AG04450 (cell line): ENCODE results near the gene NCOR2. TPM values are rescaled to one million over a fixed set of nuclear protein-coding genes. Genes with fewer than 3 reads are reported as not detected.

Experiments
- CTCF ChIA-PET: fragments of 300-600, 350-600 bp; formaldehyde crosslinking; extraction: SDS; loops from one replicate; lab custom pipeline; 2022; ENCODE audit warnings: antibody characterized with exemption, inconsistent platforms; lab: Charles Lee
- POLR2A ChIA-PET: fragments of 350-600 bp; formaldehyde crosslinking; extraction: SDS; loops from one replicate; lab custom pipeline; 2021; ENCODE audit warnings: antibody characterized with exemption, inconsistent platforms; lab: Yijun Ruan, JAX
- DNase-seq: peaks from one replicate; pipeline ENCODE4 v3.0.0-alpha.2; 2011; ENCODE audit warnings: low read depth, low spot score
- H3K27ac ChIP-seq: one replicate; pipeline ENCODE4 v1.5.1; 2012; ENCODE audit warnings: low read depth, low read length, control low read depth
- H3K27me3 ChIP-seq: one replicate; pipeline ENCODE4 v1.6.0; 2012; ENCODE audit warnings: low read length; ENCODE audit not compliant: control insufficient read depth, insufficient read depth
- H3K4me3 ChIP-seq: 2 replicates; pipeline ENCODE4 v1.5.1; 2011; ENCODE audit warnings: mild to moderate bottlenecking, low read depth, low read length, control low read depth
- H3K9me3 ChIP-seq: 2 replicates; pipeline ENCODE4 v1.5.1; 2012; ENCODE audit warnings: low read length; ENCODE audit not compliant: control insufficient read depth, insufficient read depth
- CTCF ChIP-seq: IDR thresholded peaks from 2 replicates; pipeline ENCODE4 v1.5.1; 2011; ENCODE audit warnings: low read depth, low read length, control low read depth, inconsistent platforms
- polyA plus RNA-seq: library from polyadenylated mRNA; depleted of rRNA; stranded (reverse); fragments of >200 nt; gene quantifications from 2 replicates; pipeline ENCODE4 v1.2.3, GENCODE V29; 2011

NCOR2 gene
- polyA plus RNA-seq, 1 experiment: 3.3 TPM

GRCh38 chr12:124544311-124544970 is 23.0 kb downstream of the NCOR2 start:
- ChIA-PET CTCF (no interaction called here), POLR2A (no interaction called here)
- Histone ChIP-seq H3K9me3 (no peaks in the 10 kb centered on the region; the same call in 1 of the 2 replicates), H3K27me3 (no peaks in the 10 kb centered on the region), H3K27ac (no peak overlapping the region), H3K4me3 (no peak overlapping the region)
- no peak for DNase-seq
- TF ChIP-seq CTCF: no peak

- Histone ChIP-seq H3K27me3 (no peaks in the 10 kb centered on the region), H3K4me3 (no peak overlapping the region), H3K27ac (no peak overlapping the region), H3K9me3 (no peaks in the 10 kb centered on the region; the same call in 1 of the 2 replicates)
- ChIA-PET POLR2A (no interaction called here), CTCF (no interaction called here)
- no peak for DNase-seq
- no peak for TF ChIP-seq CTCF
Observed at GRCh38 chr12:124543590-124544310, 23.7 kb downstream of the NCOR2 start.

GRCh38 chr12:124543052-124543589 is 24.3 kb downstream of the NCOR2 start:
- Histone ChIP-seq H3K27me3 (no peaks in the 10 kb centered on the region), H3K9me3 (no peaks in the 10 kb centered on the region; the same call in 1 of the 2 replicates), H3K4me3 (no peak overlapping the region), H3K27ac (no peak overlapping the region)
- ChIA-PET POLR2A (no interaction called here), CTCF (no interaction called here)
- DNase-seq: no peak
- no peak for TF ChIP-seq CTCF

- no peak for DNase-seq
- no peaks in the 10 kb centered on the region for H3K27me3 ChIP-seq
- H3K9me3 ChIP-seq: no peaks in the 10 kb centered on the region; the same call in 1 of the 2 replicates
- POLR2A ChIA-PET: no interaction called here
- CTCF ChIA-PET: no interaction called here
- H3K4me3 ChIP-seq: no peak overlapping the region
- no peak for TF ChIP-seq CTCF
- no peak overlapping the region for H3K27ac ChIP-seq
Observed at GRCh38 chr12:124542021-124542949, 25.1 kb downstream of the NCOR2 start.
